IMR-90 (cell line): Measurements from ENCODE around the gene IL24. TPM values are rescaled to one million over a fixed set of nuclear protein-coding genes. Genes with fewer than 3 reads are reported as not detected.

ENCODE experiments used
- ATAC-seq: fragments of 200-7000 bp; cut with Tn5 transposase; 2 replicates; pipeline ENCODE4 v1.9.1; 2020; ENCODE audit warnings: low read depth, mild to moderate bottlenecking, moderate library complexity
- BruUV-seq: library from RNA; stranded (reverse); fragments of 400-500 nt; replicated peaks from 2 replicates; lab custom pipeline; 2021; lab: Mats Ljungman, UMichigan
- CTCF ChIA-PET: fragments of 300-600 bp; formaldehyde crosslinking; extraction: SDS; loops from one replicate; lab custom pipeline; 2021; ENCODE audit warnings: antibody characterized with exemption; lab: Yijun Ruan, JAX
- POLR2A ChIA-PET: fragments of 300-600 bp; sonication (Branson Sonifier 250); formaldehyde crosslinking; loops from one replicate; lab custom pipeline; 2022; ENCODE audit warnings: antibody characterized with exemption; ENCODE audit not compliant: unreplicated experiment; lab: Charles Lee
- DNase-seq: peaks from one replicate; pipeline ENCODE4 v3.0.0; 2013
- H2AFZ ChIP-seq: replicated peaks from 2 replicates; pipeline ENCODE3; 2013; ENCODE audit warnings: low read length, mild to moderate bottlenecking; ENCODE audit not compliant: poor library complexity
- H2AK5ac ChIP-seq: 2 replicates; pipeline ENCODE4 v1.6.1; 2013; ENCODE audit warnings: low read depth, low read length, inconsistent platforms
- H2AK9ac ChIP-seq: replicated peaks from 2 replicates; pipeline ENCODE3; 2013; ENCODE audit warnings: mild to moderate bottlenecking, low read depth, low read length, moderate library complexity; ENCODE audit not compliant: poor library complexity
- H2BK120ac ChIP-seq: 2 replicates; pipeline ENCODE4 v1.6.1; 2013; ENCODE audit warnings: low read depth, low read length, inconsistent platforms
- H2BK15ac ChIP-seq: 3 replicates; pipeline ENCODE4 v1.6.1; 2013; ENCODE audit warnings: low read depth, low read length, inconsistent platforms
- H2BK20ac ChIP-seq: 2 replicates; pipeline ENCODE4 v1.6.1; 2013; ENCODE audit warnings: low read depth, mild to moderate bottlenecking, inconsistent platforms, low read length, moderate library complexity
- H2BK5ac ChIP-seq: 2 replicates; pipeline ENCODE4 v1.6.1; 2013; ENCODE audit warnings: mild to moderate bottlenecking, low read depth, low read length, inconsistent platforms; ENCODE audit not compliant: poor library complexity, severe bottlenecking
- H3K14ac ChIP-seq: replicated peaks from 2 replicates; pipeline ENCODE4 v1.6.1; 2013; ENCODE audit warnings: low read depth, low read length, inconsistent platforms
- H3K18ac ChIP-seq: 2 replicates; pipeline ENCODE4 v1.6.1; 2013; ENCODE audit warnings: low read depth, low read length, control low read depth
- H3K23ac ChIP-seq: 2 replicates; pipeline ENCODE4 v1.6.1; 2013; ENCODE audit warnings: low read depth, low read length, inconsistent platforms
- H3K27ac ChIP-seq: 2 replicates; pipeline ENCODE4 v1.5.1; 2013; ENCODE audit warnings: mild to moderate bottlenecking, control low read depth, low read length; ENCODE audit not compliant: insufficient read depth
- H3K27me3 ChIP-seq: 2 replicates; pipeline ENCODE4 v1.6.1; 2013; ENCODE audit warnings: low read length; ENCODE audit not compliant: control insufficient read depth, insufficient read depth
- H3K36me3 ChIP-seq: 2 replicates; pipeline ENCODE4 v1.6.1; 2013; ENCODE audit warnings: low read length, mixed read lengths; ENCODE audit not compliant: control insufficient read depth, insufficient read depth
- H3K4ac ChIP-seq: 2 replicates; pipeline ENCODE4 v1.6.1; 2013; ENCODE audit warnings: low read depth, low read length, inconsistent platforms
- H3K4me1 ChIP-seq: 2 replicates; pipeline ENCODE4 v1.6.1; 2013; ENCODE audit warnings: low read length, mixed read lengths; ENCODE audit not compliant: control insufficient read depth, insufficient read depth
- H3K4me2 ChIP-seq: 2 replicates; pipeline ENCODE4 v1.6.1; 2013; ENCODE audit warnings: low read depth, mild to moderate bottlenecking, control low read depth, low read length, moderate library complexity
- H3K4me3 ChIP-seq: 2 replicates; pipeline ENCODE4 v1.5.1; 2013; ENCODE audit warnings: low read depth, mild to moderate bottlenecking, control low read depth, low read length, moderate library complexity; ENCODE audit not compliant: insufficient read depth
- H3K56ac ChIP-seq: 2 replicates; pipeline ENCODE4 v1.6.1; 2013; ENCODE audit warnings: low read length, inconsistent platforms; ENCODE audit not compliant: insufficient read depth; ENCODE audit errors: extremely low read depth
- H3K79me1 ChIP-seq, 2 experiments: 2 replicates each; pipeline ENCODE4 v1.6.1; 2013; ENCODE audit warnings: low read length in 2 of 2, inconsistent platforms in 1 of 2, low read depth in 1 of 2
- H3K9ac ChIP-seq: 2 replicates; pipeline ENCODE4 v1.6.1; 2013; ENCODE audit warnings: low read depth, low read length, control low read depth
- H3K9me1 ChIP-seq: 2 replicates; pipeline ENCODE4 v1.6.1; 2013; ENCODE audit warnings: low read length, inconsistent platforms; ENCODE audit not compliant: insufficient read depth
- H3K9me3 ChIP-seq: 2 replicates; pipeline ENCODE4 v1.6.1; 2013; ENCODE audit warnings: low read length; ENCODE audit not compliant: control insufficient read depth, insufficient read depth
- H4K20me1 ChIP-seq: 2 replicates; pipeline ENCODE4 v1.6.1; 2013; ENCODE audit warnings: low read length, inconsistent platforms; ENCODE audit not compliant: insufficient read depth
- H4K5ac ChIP-seq: 2 replicates; pipeline ENCODE4 v1.6.1; 2013; ENCODE audit warnings: mild to moderate bottlenecking, low read depth, low read length, control low read depth
- H4K8ac ChIP-seq, 2 experiments: 2 replicates each; pipeline ENCODE4 v1.6.1; 2013; ENCODE audit warnings: low read depth in 2 of 2, low read length in 2 of 2, control low read depth in 1 of 2, inconsistent platforms in 1 of 2
- H4K91ac ChIP-seq: 2 replicates; pipeline ENCODE4 v1.6.1; 2013; ENCODE audit warnings: low read depth, low read length, inconsistent platforms; ENCODE audit not compliant: insufficient read depth
- CEBPB ChIP-seq: IDR thresholded peaks from 2 replicates; pipeline ENCODE4 v1.6.1; 2012; ENCODE audit warnings: low read depth, low read length, improper control_type of control experiment
- CHD1 ChIP-seq: IDR thresholded peaks from 2 replicates; pipeline ENCODE4 v1.6.1; 2012; ENCODE audit warnings: low read depth, low read length, improper control_type of control experiment
- RAD21 ChIP-seq: IDR thresholded peaks from 2 replicates; pipeline ENCODE4 v1.6.1; 2012; ENCODE audit warnings: low read length, improper control_type of control experiment
- SMC3 ChIP-seq: fragments of 150-350 bp; IDR thresholded peaks from 2 replicates; pipeline ENCODE4 v1.6.1; 2016; ENCODE audit warnings: low read depth, mild to moderate bottlenecking, antibody characterized with exemption, low read length, moderate library complexity
- WGBS, 2 experiments: methylation state at CpG; one replicate each; pipeline versions ENCODE4 v1.1.5 to v1.1.7; 2013; ENCODE audit warnings: missing lambda C conversion rate in 2 of 2; ENCODE audit not compliant: insufficient read length in 1 of 2; ENCODE audit errors: extremely low coverage in 2 of 2; 5-methylcytosine and 5-hydroxymethylcytosine counted together
- dilution Hi-C: fragments of 300-500 bp; cut with HindIII; formaldehyde crosslinking; loops from one replicate; pipeline ENCODE4 v1.14.3; 2018; ENCODE audit warnings: low sequenced_read_pairs; ENCODE audit not compliant: unreplicated experiment
- in situ Hi-C: fragments of 300-500 bp; cut with MboI; formaldehyde crosslinking; loops from 3 replicates; pipeline ENCODE4 v1.14.3; 2019; ENCODE audit warnings: low sequenced_read_pairs, inconsistent platforms, mixed read lengths
- intact Hi-C: fragments of 100-400 bp; cut with micrococcal nuclease; formaldehyde crosslinking; loops from 2 replicates; pipeline ENCODE4 v1.10.0; 2022
- polyA plus RNA-seq, 3 experiments: library from polyadenylated mRNA; depleted of rRNA; stranded (reverse); fragments of >200 nt; gene quantifications; 2 replicates each; pipeline ENCODE4 v1.2.3, GENCODE V29; 2012; ENCODE audit warnings: low replicate concordance in 1 of 3
- total RNA-seq: library from RNA; depleted of rRNA; stranded (reverse); fragments of >200 nt; gene quantifications from 2 replicates; pipeline ENCODE4 v1.2.3, GENCODE V29; 2012
- TF ChIP-seq, protein P1 (sequence below): conservative IDR thresholded peaks from 2 replicates; pipeline ENCODE4 v1.5.1; 2012; ENCODE audit warnings: mild to moderate bottlenecking, low read depth, low read length, improper control_type of control experiment

Gene IL24
- total and polyA plus RNA-seq, 2 of the 4 experiments (the other 2 are of a cell fraction): 0.12 to 0.18 TPM

DNA sequence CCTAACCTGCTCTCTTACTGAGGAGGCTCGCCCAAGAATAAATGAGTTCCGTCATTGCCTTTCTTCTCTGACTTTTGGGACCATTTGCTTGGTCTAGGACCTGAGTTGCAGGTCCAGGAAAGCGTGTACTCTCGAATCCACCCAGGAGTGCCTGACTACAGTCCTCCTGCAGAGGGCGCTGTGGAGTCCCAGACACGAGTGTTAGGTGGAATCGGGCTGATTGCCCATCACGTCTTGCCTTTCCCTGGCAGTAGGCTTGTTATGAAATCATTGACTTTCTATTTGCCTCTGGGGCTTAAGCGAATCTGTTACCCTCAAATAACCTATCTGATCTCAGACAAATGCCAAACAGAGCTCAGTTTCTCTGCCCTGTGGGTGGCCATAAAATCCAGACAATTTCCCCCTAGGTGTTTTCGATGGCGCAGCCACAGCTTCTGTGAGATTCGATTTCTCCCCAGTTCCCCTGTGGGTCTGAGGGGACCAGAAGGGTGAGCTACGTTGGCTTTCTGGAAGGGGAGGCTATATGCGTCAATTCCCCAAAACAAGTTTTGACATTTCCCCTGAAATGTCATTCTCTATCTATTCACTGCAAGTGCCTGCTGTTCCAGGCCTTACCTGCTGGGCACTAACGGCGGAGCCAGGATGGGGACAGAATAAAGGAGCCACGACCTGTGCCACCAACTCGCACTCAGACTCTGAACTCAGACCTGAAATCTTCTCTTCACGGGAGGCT is 32.1 kb upstream of the IL24 start, which contains the start of gene IL20:
TSS of gene IL20 (plus strand) at position 685 of the 733 bp plus-strand sequence. CDS start 230 bp downstream, outside the sequence.
- POLR2A ChIA-PET: no interaction called here
- H3K9ac ChIP-seq: no peak within 1 kb of the TSS
- in situ Hi-C loops (no loop called here), dilution Hi-C loops (no loop called here), intact Hi-C loops (loop anchor here (1.0 kb wide), 1 partner anchor 46 kb away; no protein-coding TSS in a partner anchor)
- no peaks in the 10 kb centered on the region for H3K9me3 ChIP-seq
- peak within 1 kb of the TSS; percentile 29 to 65; a peak in 1 of 4 replicates for H4K8ac ChIP-seq
- peak within 1 kb of the TSS; percentile 83 for H4K91ac ChIP-seq
- peak within 1 kb of the TSS; percentile 58 for H2AFZ ChIP-seq
- H4K20me1 ChIP-seq: no peaks in the 10 kb centered on the region
- H2BK120ac ChIP-seq: peak within 1 kb of the TSS; percentile 91
- no peak within 1 kb of the TSS for H3K4me2 ChIP-seq
- H2BK20ac ChIP-seq: peak within 1 kb of the TSS; percentile 91
- CTCF ChIA-PET: interaction anchor here (0.6 to 3.0 kb wide), 15 partner anchors 10 to 63 kb away, joined by 3 to 12 read pairs (median 3); no protein-coding TSS in a partner anchor
- H3K79me1 ChIP-seq: no peaks in the 10 kb centered on the region
- peak within 1 kb of the TSS; percentile 59 for H3K56ac ChIP-seq
- H2AK9ac ChIP-seq: no peak within 1 kb of the TSS
- H3K36me3 ChIP-seq: no peaks in the 10 kb centered on the region
- peak within 1 kb of the TSS; percentile 67; the same call in 1 of the 2 replicates for H3K23ac ChIP-seq
- peak within 1 kb of the TSS; percentile 63 for H2BK5ac ChIP-seq
- peak within 1 kb of the TSS; percentile 63; the same call in 1 of the 2 replicates for H3K18ac ChIP-seq
- peaks cover 6% of the 10 kb centered on the region for H3K4me1 ChIP-seq
- TF ChIP-seq CHD1 (no peak), SMC3 (peak; percentile 88), RAD21 (peak; percentile 74), CEBPB (peak; percentile 37; the same call in 1 of the 2 replicates)
- TF ChIP-seq, protein P1, sequence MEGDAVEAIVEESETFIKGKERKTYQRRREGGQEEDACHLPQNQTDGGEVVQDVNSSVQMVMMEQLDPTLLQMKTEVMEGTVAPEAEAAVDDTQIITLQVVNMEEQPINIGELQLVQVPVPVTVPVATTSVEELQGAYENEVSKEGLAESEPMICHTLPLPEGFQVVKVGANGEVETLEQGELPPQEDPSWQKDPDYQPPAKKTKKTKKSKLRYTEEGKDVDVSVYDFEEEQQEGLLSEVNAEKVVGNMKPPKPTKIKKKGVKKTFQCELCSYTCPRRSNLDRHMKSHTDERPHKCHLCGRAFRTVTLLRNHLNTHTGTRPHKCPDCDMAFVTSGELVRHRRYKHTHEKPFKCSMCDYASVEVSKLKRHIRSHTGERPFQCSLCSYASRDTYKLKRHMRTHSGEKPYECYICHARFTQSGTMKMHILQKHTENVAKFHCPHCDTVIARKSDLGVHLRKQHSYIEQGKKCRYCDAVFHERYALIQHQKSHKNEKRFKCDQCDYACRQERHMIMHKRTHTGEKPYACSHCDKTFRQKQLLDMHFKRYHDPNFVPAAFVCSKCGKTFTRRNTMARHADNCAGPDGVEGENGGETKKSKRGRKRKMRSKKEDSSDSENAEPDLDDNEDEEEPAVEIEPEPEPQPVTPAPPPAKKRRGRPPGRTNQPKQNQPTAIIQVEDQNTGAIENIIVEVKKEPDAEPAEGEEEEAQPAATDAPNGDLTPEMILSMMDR: peak; percentile 87
- DNase-seq (peak; percentile 80), ATAC-seq (peak; percentile 64)
- peak within 1 kb of the TSS; percentile 18; the same call in 1 of the 2 replicates for H3K27ac ChIP-seq
- H3K4me3 ChIP-seq: no peak within 1 kb of the TSS
- peak within 1 kb of the TSS; percentile 41; the same call in 1 of the 2 replicates for H4K5ac ChIP-seq
- peak within 1 kb of the TSS; percentile 91 for H3K4ac ChIP-seq
- H3K27me3 ChIP-seq: peaks cover 5% of the 10 kb centered on the region; the same call in 1 of the 2 replicates
- H3K9me1 ChIP-seq: peaks cover 12% of the 10 kb centered on the region
- H2BK15ac ChIP-seq: peak within 1 kb of the TSS; percentile 61; the same call in 2 of the 3 replicates
- H2AK5ac ChIP-seq: peak within 1 kb of the TSS; percentile 77
- peak within 1 kb of the TSS; percentile 73 for H3K14ac ChIP-seq
- 40% methylated on average over 8 of the region's 19 CpGs; no CpG with 5 or more reads in 1 of the 2 experiments for WGBS, 2 experiments
- BruUV-seq: no TSS peak
